Omental fat pad (tissue), 4 donors: Measurements from ENCODE around the gene TTLL6. TPM values are rescaled to one million over a fixed set of nuclear protein-coding genes. Genes with fewer than 3 reads are reported as not detected.

Experiments used
- ATAC-seq: fragments of 150-250 bp; one replicate; pipeline ENCODE4 v1.9.1; 2016; ENCODE audit warnings: mild to moderate bottlenecking, moderate library complexity; ENCODE audit not compliant: low FRiP score
- DNase-seq: peaks from one replicate; pipeline ENCODE4 v3.0.0-alpha.2; 2019; ENCODE audit warnings: low spot score
- total RNA-seq, 4 donors: library from RNA; depleted of rRNA; stranded (reverse); fragments of >200 nt; gene quantifications; one replicate each; pipeline ENCODE4 v1.1.0, GENCODE V29; 2016
- TF ChIP-seq, protein P1 (sequence below), 3 donors: fragments of 450-650 bp; IDR thresholded peaks; one replicate each; pipeline ENCODE4 v1.5.1; 2016 to 2017; ENCODE audit warnings: antibody characterized with exemption in 3 of 3, mild to moderate bottlenecking in 3 of 3, moderate library complexity in 2 of 3

Gene TTLL6
- total RNA-seq, 4 donors from 2014 or later = 1.9 TPM; not detected in 3

DNA sequence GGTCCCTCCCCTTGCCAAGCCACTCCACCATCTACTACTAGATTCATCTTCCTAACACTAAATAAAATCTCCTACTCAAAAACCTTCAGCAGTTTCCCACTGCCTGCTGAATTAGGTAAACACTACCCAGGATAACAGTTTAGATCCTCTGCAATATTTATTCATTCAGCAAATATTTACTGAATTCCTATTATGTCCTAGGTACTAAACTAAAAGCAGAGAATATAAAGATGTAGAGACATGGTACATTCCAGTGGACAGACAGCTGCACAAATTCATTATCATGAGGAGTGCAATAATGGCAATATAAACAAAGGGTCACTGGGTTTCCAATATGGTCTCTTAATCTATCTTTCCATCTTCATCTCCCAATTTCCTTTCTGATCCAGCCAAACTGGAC is 57.7 kb downstream of the TTLL6 start:
- DNase-seq (no peak), ATAC-seq (no peak)
- TF ChIP-seq, protein P1, sequence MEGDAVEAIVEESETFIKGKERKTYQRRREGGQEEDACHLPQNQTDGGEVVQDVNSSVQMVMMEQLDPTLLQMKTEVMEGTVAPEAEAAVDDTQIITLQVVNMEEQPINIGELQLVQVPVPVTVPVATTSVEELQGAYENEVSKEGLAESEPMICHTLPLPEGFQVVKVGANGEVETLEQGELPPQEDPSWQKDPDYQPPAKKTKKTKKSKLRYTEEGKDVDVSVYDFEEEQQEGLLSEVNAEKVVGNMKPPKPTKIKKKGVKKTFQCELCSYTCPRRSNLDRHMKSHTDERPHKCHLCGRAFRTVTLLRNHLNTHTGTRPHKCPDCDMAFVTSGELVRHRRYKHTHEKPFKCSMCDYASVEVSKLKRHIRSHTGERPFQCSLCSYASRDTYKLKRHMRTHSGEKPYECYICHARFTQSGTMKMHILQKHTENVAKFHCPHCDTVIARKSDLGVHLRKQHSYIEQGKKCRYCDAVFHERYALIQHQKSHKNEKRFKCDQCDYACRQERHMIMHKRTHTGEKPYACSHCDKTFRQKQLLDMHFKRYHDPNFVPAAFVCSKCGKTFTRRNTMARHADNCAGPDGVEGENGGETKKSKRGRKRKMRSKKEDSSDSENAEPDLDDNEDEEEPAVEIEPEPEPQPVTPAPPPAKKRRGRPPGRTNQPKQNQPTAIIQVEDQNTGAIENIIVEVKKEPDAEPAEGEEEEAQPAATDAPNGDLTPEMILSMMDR (IDR thresholded peaks at IDR 0.05) = no peak

DNA sequence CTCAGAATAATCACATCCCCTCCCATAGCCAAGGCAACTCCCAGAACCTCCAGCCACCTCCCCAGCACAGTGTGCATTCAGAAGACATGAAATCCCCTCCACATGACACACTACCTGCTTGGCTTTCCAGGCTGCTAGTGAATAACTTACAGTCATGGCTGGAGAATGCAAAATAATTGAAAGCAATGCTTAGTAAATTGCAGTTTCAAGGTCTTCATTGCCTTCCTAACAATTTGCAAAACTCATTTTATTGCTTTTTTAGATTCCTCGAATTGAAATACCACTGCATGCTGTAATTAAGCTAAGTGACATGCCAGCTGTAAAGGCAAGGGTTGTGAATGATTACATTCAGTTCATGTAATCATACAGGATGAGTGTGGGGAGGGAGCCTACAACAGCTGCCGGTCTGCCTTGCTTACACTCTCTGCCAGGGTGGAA is 59.5 kb downstream of the TTLL6 start:
- DNase-seq = no peak
- no peak for ATAC-seq
- TF ChIP-seq, protein P1 (IDR thresholded peaks at IDR 0.05) = no peak

DNA sequence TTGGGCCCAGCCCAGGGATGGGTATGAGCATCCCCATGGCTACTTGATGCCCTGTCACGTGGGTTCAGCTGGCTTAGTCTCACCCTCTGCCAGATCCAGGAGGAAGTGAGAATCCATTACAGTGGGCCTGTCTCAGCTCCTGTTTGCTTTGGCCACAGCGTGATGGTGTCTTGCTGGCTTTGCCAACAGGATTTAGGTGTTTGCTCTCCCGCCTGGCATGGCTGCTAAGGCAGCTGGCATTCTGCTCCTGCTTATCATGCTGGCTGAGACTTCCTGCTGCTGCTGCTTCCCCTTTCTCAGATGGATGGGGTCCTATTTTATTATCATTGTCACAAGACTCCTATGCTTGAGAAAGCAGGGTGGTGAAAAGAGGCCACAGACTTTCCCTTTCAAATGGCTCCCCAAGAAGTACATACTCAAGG is 60.2 kb downstream of the TTLL6 start:
- TF ChIP-seq, protein P1 (IDR thresholded peaks at IDR 0.05) = no peak
- DNase-seq = no peak

DNA sequence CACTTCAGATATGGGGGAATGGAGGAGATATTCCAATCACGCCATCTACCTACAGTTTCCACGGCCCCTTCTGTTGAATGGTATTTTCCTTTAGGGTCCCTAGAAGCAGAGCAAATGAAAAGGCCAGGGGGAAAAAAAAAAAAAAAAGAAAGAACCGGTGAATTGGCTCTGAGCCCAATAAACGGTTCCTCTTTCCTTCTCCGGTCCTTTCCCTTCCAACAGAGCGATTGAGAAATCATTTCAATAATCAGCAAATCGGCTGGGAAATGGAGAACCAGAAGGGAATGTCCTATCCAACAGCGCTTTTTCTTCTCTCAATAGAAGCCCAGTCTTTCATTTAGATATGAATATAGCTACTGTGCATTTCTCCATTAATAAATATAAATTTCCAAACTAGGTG is 61.7 kb downstream of the TTLL6 start:
- DNase-seq = no peak
- no peak for ATAC-seq
- TF ChIP-seq, protein P1 (IDR thresholded peaks at IDR 0.05) = no peak

More for the DNA sequence above, 60.2 kb downstream of the TTLL6 start:
- ATAC-seq = no peak

DNA sequence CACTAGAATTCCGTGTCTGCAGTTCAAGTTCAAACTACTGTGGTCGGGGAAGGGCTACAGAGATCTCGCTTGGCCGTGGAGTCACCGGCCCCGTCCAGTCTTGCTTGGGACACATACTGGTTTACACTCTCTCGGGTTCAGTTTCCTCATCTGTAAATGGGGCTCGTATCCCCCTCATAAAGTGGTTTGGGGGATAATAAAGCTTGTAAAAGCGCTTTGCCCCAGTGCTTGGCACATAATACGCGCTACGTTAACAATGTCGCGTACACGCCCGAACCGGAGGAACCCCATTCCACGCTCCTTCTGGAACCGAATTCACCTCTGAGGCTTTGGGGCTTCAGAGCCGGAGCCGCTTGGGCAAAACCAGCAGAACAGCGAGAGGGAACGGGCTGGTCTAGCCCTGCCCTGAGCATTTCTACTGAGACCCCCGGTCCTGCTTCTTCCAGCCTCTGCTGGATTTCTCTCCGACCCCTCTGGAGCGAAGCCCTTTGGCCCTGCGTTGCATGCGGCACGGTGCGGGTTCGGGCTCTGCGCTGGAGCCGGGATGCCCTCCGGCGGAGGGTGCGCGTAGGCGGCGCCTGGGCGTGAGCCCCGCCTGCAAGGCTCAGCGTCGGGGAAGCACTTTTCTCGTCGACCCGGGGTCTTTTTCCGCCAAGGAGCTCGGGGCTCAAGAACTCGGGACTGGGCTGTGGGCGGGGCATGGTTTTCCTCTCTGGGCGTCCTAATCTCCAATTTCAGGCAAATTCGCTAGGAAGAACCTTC is 62.3 kb downstream of the TTLL6 start:
- ATAC-seq (no peak), DNase-seq (no peak)
- TF ChIP-seq, protein P1 (IDR thresholded peaks at IDR 0.05) = no peak

DNA sequence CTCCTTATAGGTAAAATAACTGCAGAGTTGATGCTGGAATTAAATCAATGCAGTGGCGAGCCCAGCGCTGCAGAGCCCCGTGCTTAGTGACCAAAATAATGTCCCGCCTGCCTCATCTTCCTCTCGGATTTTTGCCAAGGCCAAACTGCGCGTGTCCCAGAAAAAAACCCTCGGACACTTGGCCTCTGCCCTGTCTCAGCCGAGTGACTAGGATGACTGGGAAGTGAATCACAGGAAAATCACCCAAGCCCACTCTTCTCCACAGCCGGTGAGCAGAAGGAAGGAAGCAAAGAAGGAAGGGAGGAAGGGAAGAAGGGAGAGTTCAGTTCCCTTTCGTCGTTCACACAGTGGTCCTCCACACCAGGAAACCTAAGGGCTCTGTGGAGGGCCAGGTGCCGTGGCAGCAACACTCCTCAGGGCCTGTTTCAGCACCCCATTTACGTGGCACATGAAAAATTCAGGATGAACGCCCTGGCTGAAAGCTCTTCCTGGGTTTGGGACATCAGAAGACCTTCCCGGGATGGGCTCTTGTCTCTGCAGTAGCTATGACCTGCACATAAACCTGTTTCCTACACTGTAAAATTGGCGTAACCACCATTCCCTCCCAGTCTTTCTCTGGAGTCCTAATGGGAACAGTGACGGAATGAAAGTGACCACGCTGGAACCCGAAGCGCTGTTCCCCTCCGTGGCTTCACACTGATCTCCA is 63.1 kb downstream of the TTLL6 start:
- ATAC-seq = no peak
- TF ChIP-seq, protein P1 (IDR thresholded peaks at IDR 0.05) = no peak
- DNase-seq = no peak
